ENCODE results near the gene FZR1.

DNA sequence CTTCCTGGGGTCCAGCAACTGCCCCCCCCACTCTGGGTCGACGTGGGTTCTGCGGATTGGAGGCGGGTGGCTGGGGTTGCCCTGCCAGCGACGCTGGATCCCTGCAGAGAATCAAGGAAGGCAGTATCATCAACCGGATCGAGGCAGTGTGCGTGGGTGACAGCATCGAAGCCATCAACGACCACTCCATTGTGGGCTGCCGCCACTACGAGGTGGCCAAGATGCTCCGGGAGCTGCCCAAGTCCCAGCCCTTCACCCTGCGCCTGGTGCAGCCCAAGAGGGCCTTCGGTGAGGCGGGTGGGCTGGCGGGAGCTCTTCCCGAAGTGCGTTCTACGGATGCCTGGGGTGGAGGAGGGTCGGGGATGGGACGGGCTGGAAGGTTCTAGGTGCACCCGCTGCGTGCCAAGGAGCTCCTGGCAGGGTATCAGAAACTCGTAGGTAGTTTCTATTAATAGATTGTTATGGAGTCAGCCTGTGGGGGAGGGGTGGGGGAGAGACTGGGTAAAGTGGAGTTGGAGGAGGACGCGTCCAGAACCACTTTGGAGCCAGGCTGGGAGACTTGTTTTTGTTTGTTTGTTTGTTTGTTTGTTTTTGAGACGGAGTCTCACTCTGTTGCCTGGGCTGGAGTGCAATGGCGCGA is 80.7 kb downstream of the FZR1 start:
- TF ChIP-seq RAD21 (CRISPR knock-in tag; conservative IDR thresholded peaks at IDR 0.05 in 1 of 2, IDR thresholded peaks at IDR 0.05 in 1 of 2) (no peak), CBFA2T3 (IDR thresholded peaks at IDR 0.05) (no peak), DDX20 (tag; IDR thresholded peaks at IDR 0.05; ENCODE audit: low read depth) (no peak)
- TF ChIP-seq, protein P1, sequence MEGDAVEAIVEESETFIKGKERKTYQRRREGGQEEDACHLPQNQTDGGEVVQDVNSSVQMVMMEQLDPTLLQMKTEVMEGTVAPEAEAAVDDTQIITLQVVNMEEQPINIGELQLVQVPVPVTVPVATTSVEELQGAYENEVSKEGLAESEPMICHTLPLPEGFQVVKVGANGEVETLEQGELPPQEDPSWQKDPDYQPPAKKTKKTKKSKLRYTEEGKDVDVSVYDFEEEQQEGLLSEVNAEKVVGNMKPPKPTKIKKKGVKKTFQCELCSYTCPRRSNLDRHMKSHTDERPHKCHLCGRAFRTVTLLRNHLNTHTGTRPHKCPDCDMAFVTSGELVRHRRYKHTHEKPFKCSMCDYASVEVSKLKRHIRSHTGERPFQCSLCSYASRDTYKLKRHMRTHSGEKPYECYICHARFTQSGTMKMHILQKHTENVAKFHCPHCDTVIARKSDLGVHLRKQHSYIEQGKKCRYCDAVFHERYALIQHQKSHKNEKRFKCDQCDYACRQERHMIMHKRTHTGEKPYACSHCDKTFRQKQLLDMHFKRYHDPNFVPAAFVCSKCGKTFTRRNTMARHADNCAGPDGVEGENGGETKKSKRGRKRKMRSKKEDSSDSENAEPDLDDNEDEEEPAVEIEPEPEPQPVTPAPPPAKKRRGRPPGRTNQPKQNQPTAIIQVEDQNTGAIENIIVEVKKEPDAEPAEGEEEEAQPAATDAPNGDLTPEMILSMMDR (IDR thresholded peaks at IDR 0.05 in 2 of 3, conservative IDR thresholded peaks at IDR 0.05 in 1 of 3; ENCODE audit: insufficient read depth in 2 of 3, low read depth in 1 of 3, low read length in 3 of 3): no peak
